GM10266 (cell line): Measurements from ENCODE around the gene LPP.

Experiments used
- DNase-seq: peaks from one replicate; pipeline ENCODE4 v3.0.0; 2012; ENCODE audit errors: extremely low spot score
- CTCF ChIP-seq: IDR thresholded peaks from 2 replicates; pipeline ENCODE4 v1.5.1; 2012; ENCODE audit warnings: mild to moderate bottlenecking, low read depth; ENCODE audit not compliant: control insufficient read depth, insufficient read depth; ENCODE audit errors: missing control alignments

Gene LPP

GRCh38 chr3:188673646-188674186 lies 519.8 kb downstream of the LPP start:
- DNase-seq: no peak
- TF ChIP-seq CTCF: no peak

DNA sequence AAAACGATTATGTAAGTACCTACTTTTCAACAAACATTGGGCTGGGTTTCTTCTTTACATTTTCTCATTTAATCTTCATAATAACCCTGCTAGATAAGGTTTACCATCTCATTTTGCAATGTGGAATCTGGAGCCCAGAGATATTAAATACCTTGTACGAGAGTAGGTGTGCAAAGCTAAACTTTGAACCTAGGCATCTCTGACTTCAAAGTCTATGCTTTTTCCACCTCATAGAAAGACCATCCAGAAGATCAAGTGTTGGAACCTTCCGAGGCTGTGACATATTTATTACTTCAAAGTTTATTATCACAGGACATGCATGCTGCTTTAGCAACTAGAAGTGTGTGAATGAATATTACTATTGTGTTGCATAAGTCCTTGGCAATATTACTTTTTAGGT lies 520.6 kb downstream of the LPP start:
- DNase-seq: no peak
- TF ChIP-seq CTCF: no peak

GRCh38 chr3:188677344-188677743 lies 523.4 kb downstream of the LPP start:
- no peak for TF ChIP-seq CTCF
- DNase-seq: no peak

DNA sequence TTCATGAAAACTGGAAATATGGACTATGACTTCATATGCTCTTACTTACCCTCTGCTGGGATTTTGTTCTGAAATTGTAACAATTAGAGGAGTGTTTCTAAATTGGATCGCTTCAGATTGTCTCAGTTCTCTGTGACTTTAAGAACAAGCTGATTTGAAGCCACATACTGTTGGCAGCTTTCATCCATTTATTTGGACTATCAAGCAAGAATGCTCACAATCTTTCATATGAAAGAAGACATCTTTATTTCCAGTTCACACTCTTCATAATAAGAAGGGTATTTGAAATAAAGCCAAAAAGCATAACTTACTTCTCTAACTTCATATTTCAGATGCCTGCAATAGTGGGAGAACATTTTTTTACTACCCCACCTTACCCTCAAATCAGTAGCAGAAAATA lies 526.2 kb downstream of the LPP start:
- no peak for TF ChIP-seq CTCF
- DNase-seq: no peak

- TF ChIP-seq CTCF: no peak
- no peak for DNase-seq
Measured at GRCh38 chr3:188680605-188681004, 526.6 kb downstream of the LPP start.

GRCh38 chr3:188682316-188682715 lies 528.4 kb downstream of the LPP start:
- no peak for DNase-seq
- TF ChIP-seq CTCF: no peak

- TF ChIP-seq CTCF: no peak
- DNase-seq: no peak
Measured at GRCh38 chr3:188683032-188683521, 529.1 kb downstream of the LPP start.
